ENCODE data around the gene ALDH3B1.

ALDH3B1 gene

GRCh38 chr11:68012044-68012842, 2.1 kb downstream of the ALDH3B1 start:
- Mint-ChIP-seq H3K27me3 (peaks cover 8% of the 10 kb centered on the region), H3K4me3 (no peak overlapping the region), H3K27ac (ENCODE audit: low read depth) (no peak overlapping the region), H3K9me3 (no peaks in the 10 kb centered on the region), H3K36me3 (ENCODE audit: insufficient read depth) (peaks cover 3% of the 10 kb centered on the region), H3K4me1 (no peaks in the 10 kb centered on the region)
- ATAC-seq (replicated peaks; ENCODE audit: extremely low read depth, poor library complexity, severe bottlenecking) (no peak), DNase-seq (ENCODE audit: low spot score in 2 of 2) (no peak)

GRCh38 chr11:68012843-68013610, 2.9 kb downstream of the ALDH3B1 start:
- no peak overlapping the region for H3K4me3 Mint-ChIP-seq
- peaks cover 3% of the 10 kb centered on the region for H3K36me3 Mint-ChIP-seq (ENCODE audit: insufficient read depth)
- H3K27me3 Mint-ChIP-seq: peaks cover 8% of the 10 kb centered on the region
- DNase-seq (ENCODE audit: low spot score in 2 of 2): no peak
- no peaks in the 10 kb centered on the region for H3K4me1 Mint-ChIP-seq
- ATAC-seq (replicated peaks; ENCODE audit: extremely low read depth, poor library complexity, severe bottlenecking): no peak
- H3K9me3 Mint-ChIP-seq: no peaks in the 10 kb centered on the region
- no peak overlapping the region for H3K27ac Mint-ChIP-seq (ENCODE audit: low read depth)

DNA sequence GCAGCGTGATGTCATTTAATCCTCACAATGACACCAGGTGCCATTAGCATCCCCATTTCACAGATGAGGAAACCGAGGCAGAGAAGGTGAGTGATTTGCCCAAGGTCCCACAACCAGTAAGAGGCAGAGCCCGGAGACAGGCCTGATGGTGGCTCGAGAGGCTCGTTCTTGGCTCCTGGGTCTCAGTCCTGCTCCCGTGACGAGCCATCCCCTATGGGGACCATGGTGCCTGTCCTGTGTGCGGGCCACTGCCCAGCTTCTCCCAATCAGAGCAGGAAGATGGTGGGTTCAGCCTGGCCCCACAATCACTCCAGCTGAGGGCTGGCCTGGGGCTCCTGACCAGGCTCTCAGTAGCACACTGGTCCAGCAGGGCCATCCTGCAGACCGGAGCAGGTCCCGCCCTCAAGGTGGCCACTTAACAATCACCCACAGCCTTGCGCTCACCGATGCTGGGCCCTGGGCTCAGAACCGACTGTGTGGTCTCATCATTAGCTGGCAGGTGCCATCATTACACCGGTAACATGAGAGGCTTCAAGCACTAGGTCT, 3.6 kb downstream of the ALDH3B1 start:
- Mint-ChIP-seq H3K4me1 (no peaks in the 10 kb centered on the region), H3K27me3 (peaks cover 8% of the 10 kb centered on the region), H3K9me3 (no peaks in the 10 kb centered on the region), H3K27ac (ENCODE audit: low read depth) (no peak overlapping the region), H3K36me3 (ENCODE audit: insufficient read depth) (peaks cover 3% of the 10 kb centered on the region), H3K4me3 (no peak overlapping the region)
- DNase-seq (ENCODE audit: low spot score in 2 of 2) (no peak), ATAC-seq (replicated peaks; ENCODE audit: extremely low read depth, poor library complexity, severe bottlenecking) (no peak)

DNA sequence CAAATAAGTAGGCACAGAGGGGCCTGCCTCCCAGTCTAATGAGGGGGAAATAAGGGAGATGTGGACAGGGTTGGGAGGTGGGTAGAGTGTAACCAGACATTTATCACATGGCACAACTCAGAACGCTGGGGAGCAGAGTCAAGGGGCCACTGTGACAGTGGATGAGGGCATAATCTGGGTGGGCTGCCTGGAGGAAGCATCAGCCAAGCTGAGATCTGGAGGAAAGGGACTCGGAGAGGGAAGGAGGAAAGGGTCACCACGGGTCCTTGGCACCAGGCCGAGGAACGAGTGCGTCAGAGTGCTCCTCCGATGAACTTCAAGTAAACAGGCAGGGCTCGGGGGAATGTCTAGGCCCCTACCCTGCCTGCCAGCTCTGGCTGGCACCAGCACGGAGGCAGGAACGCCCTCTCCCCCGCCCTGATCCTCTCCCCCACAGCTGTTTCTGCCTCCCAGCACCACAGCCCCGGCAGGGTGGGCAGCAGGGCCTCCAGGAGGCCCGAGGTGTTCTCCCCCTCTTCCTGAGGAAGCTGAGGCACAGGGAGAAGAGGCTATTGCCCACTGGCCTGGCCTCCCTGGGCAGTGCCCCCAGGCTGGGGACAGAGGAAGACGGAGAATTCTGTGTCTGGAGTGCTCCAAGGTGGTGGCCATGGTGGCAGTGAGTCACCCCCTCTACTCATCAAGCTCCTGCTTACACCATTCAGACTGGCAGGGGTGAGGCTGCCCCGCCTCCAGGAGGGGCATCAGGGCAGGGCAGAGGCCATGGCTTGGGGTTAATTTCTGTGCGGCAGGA, 4.2 kb downstream of the ALDH3B1 start:
- H3K36me3 Mint-ChIP-seq (ENCODE audit: insufficient read depth): peaks cover 3% of the 10 kb centered on the region
- H3K27me3 Mint-ChIP-seq: peaks cover 8% of the 10 kb centered on the region
- no peaks in the 10 kb centered on the region for H3K4me1 Mint-ChIP-seq
- ATAC-seq (replicated peaks; ENCODE audit: extremely low read depth, poor library complexity, severe bottlenecking) (no peak), DNase-seq (ENCODE audit: low spot score in 2 of 2) (no peak)
- H3K4me3 Mint-ChIP-seq: no peak overlapping the region
- H3K9me3 Mint-ChIP-seq: no peaks in the 10 kb centered on the region
- no peak overlapping the region for H3K27ac Mint-ChIP-seq (ENCODE audit: low read depth)

GRCh38 chr11:68014947-68015447, 4.9 kb downstream of the ALDH3B1 start:
- no peak overlapping the region for H3K27ac Mint-ChIP-seq (ENCODE audit: low read depth)
- peaks cover 3% of the 10 kb centered on the region for H3K36me3 Mint-ChIP-seq (ENCODE audit: insufficient read depth)
- H3K4me3 Mint-ChIP-seq: no peak overlapping the region
- no peaks in the 10 kb centered on the region for H3K4me1 Mint-ChIP-seq
- DNase-seq (ENCODE audit: low spot score in 2 of 2): no peak
- ATAC-seq (replicated peaks; ENCODE audit: extremely low read depth, poor library complexity, severe bottlenecking): no peak
- H3K27me3 Mint-ChIP-seq: peaks cover 8% of the 10 kb centered on the region
- no peaks in the 10 kb centered on the region for H3K9me3 Mint-ChIP-seq

DNA sequence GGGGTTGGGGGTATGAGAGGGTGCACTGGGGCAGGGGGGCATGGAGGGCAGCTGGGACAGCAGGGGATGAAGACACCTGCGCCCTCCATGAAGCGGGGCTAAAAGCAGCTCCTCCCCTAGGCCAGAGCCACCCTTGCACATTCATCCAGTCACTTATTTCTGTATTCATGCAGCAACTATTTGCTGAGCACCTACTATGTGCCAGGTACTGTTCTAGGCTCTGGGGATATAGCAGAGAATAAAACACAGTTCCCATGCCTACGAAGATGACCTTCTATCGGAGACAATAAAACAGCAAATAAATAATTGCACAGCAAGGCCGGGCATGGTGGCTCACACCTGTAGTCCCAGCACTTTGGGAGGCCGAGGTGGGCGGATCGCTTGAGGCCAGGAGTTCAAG, 5.3 kb downstream of the ALDH3B1 start:
- H3K27me3 Mint-ChIP-seq: peaks cover 13% of the 10 kb centered on the region
- ATAC-seq (replicated peaks; ENCODE audit: extremely low read depth, poor library complexity, severe bottlenecking): no peak
- DNase-seq (ENCODE audit: low spot score in 2 of 2): no peak
- no peak overlapping the region for H3K4me3 Mint-ChIP-seq
- H3K4me1 Mint-ChIP-seq: no peaks in the 10 kb centered on the region
- peaks cover 3% of the 10 kb centered on the region for H3K36me3 Mint-ChIP-seq (ENCODE audit: insufficient read depth)
- no peaks in the 10 kb centered on the region for H3K9me3 Mint-ChIP-seq
- H3K27ac Mint-ChIP-seq (ENCODE audit: low read depth): no peak overlapping the region

GRCh38 chr11:68016161-68016903, 6.2 kb downstream of the ALDH3B1 start:
- no peaks in the 10 kb centered on the region for H3K9me3 Mint-ChIP-seq
- H3K36me3 Mint-ChIP-seq (ENCODE audit: insufficient read depth): peaks cover 3% of the 10 kb centered on the region
- H3K4me1 Mint-ChIP-seq: no peaks in the 10 kb centered on the region
- H3K27me3 Mint-ChIP-seq: peaks cover 19% of the 10 kb centered on the region
- no peak overlapping the region for H3K27ac Mint-ChIP-seq (ENCODE audit: low read depth)
- no peak for ATAC-seq (replicated peaks; ENCODE audit: extremely low read depth, poor library complexity, severe bottlenecking)
- DNase-seq (ENCODE audit: low spot score in 2 of 2): no peak
- H3K4me3 Mint-ChIP-seq: no peak overlapping the region

GRCh38 chr11:68016904-68017817, 7.0 kb downstream of the ALDH3B1 start:
- H3K9me3 Mint-ChIP-seq: no peaks in the 10 kb centered on the region
- DNase-seq (ENCODE audit: low spot score in 2 of 2): no peak
- H3K27me3 Mint-ChIP-seq: peaks cover 19% of the 10 kb centered on the region
- no peaks in the 10 kb centered on the region for H3K4me1 Mint-ChIP-seq
- no peak overlapping the region for H3K4me3 Mint-ChIP-seq
- H3K27ac Mint-ChIP-seq (ENCODE audit: low read depth): no peak overlapping the region
- peaks cover 3% of the 10 kb centered on the region for H3K36me3 Mint-ChIP-seq (ENCODE audit: insufficient read depth)
- ATAC-seq (replicated peaks; ENCODE audit: extremely low read depth, poor library complexity, severe bottlenecking): no peak

- ATAC-seq (replicated peaks; ENCODE audit: extremely low read depth, poor library complexity, severe bottlenecking) (no peak), DNase-seq (ENCODE audit: low spot score in 2 of 2) (no peak)
Measured at GRCh38 chr11:68017980-68018729, 8.0 kb downstream of the ALDH3B1 start.

GRCh38 chr11:68018730-68019190, 8.6 kb downstream of the ALDH3B1 start:
- no peak overlapping the region for H3K4me3 Mint-ChIP-seq
- H3K4me1 Mint-ChIP-seq: no peaks in the 10 kb centered on the region
- H3K27me3 Mint-ChIP-seq: peaks cover 17% of the 10 kb centered on the region
- no peak overlapping the region for H3K27ac Mint-ChIP-seq (ENCODE audit: low read depth)
- no peak for DNase-seq (ENCODE audit: low spot score in 2 of 2)
- no peak for ATAC-seq (replicated peaks; ENCODE audit: extremely low read depth, poor library complexity, severe bottlenecking)
- no peaks in the 10 kb centered on the region for H3K9me3 Mint-ChIP-seq
- H3K36me3 Mint-ChIP-seq (ENCODE audit: insufficient read depth): peaks cover 3% of the 10 kb centered on the region

More at GRCh38 chr11:68017980-68018729, 8.0 kb downstream of the ALDH3B1 start:
- H3K36me3 Mint-ChIP-seq (ENCODE audit: insufficient read depth): peaks cover 3% of the 10 kb centered on the region
- H3K27ac Mint-ChIP-seq (ENCODE audit: low read depth): no peak overlapping the region
- no peak overlapping the region for H3K4me3 Mint-ChIP-seq
- H3K9me3 Mint-ChIP-seq: no peaks in the 10 kb centered on the region
- H3K27me3 Mint-ChIP-seq: peaks cover 19% of the 10 kb centered on the region
- no peaks in the 10 kb centered on the region for H3K4me1 Mint-ChIP-seq

Measured in central memory CD8-positive, alpha-beta T cell (primary cell).